Neural cell (in vitro differentiated cells): Measurements from ENCODE around the gene ANKZF1. TPM values are rescaled to one million over a fixed set of nuclear protein-coding genes. Genes with fewer than 3 reads are reported as not detected.

Experiments
- H2AFZ ChIP-seq: fragments of 200-600, 300-800 bp; sonication (generic), shearing (Covaris generic); 2 replicates; pipeline ENCODE4 v1.6.0; 2014; ENCODE audit warnings: low read depth, mild to moderate bottlenecking, antibody characterized with exemption, low read length, moderate library complexity
- H3F3A ChIP-seq: fragments of 200-600 bp; shearing (Covaris generic); 2 replicates; pipeline ENCODE4 v1.6.1; 2016; ENCODE audit warnings: mild to moderate bottlenecking, moderate library complexity, mixed read lengths, antibody characterized with exemption, low read length; ENCODE audit not compliant: insufficient read depth, poor library complexity, severe bottlenecking
- H3K27ac ChIP-seq: fragments of 200-600, 300-800 bp; sonication (generic), shearing (Covaris generic); 2 replicates; pipeline ENCODE4 v1.5.1; 2014; ENCODE audit warnings: mild to moderate bottlenecking, low read length, moderate library complexity
- H3K27me3 ChIP-seq: fragments of 300-800, 200-600 bp; sonication (generic), shearing (Covaris generic); 2 replicates; pipeline ENCODE4 v1.6.0; 2014; ENCODE audit warnings: mild to moderate bottlenecking, low read depth, low read length, moderate library complexity; ENCODE audit not compliant: insufficient read depth
- H3K36me3 ChIP-seq: fragments of 300-800, 200-600 bp; sonication (generic), shearing (Covaris generic); 2 replicates; pipeline ENCODE4 v1.5.1; 2014; ENCODE audit warnings: mild to moderate bottlenecking, antibody characterized with exemption, low read length, moderate library complexity; ENCODE audit not compliant: insufficient read depth
- H3K4me2 ChIP-seq: fragments of 300-800, 200-600 bp; sonication (generic), shearing (Covaris generic); 2 replicates; pipeline ENCODE4 v1.6.0; 2014; ENCODE audit warnings: mild to moderate bottlenecking, low read length
- H3K4me3 ChIP-seq: fragments of 300-800, 200-600 bp; sonication (generic), shearing (Covaris generic); 2 replicates; pipeline ENCODE4 v1.5.1; 2014; ENCODE audit warnings: mild to moderate bottlenecking, low read length, moderate library complexity
- H3K79me2 ChIP-seq: fragments of 200-600 bp; shearing (Covaris generic); replicated peaks from 2 replicates; pipeline ENCODE4 v1.6.0; 2014; ENCODE audit warnings: mild to moderate bottlenecking, low read length, moderate library complexity; ENCODE audit not compliant: insufficient read depth
- H3K9ac ChIP-seq: fragments of 300-800, 200-600 bp; sonication (generic), shearing (Covaris generic); 2 replicates; pipeline ENCODE4 v1.6.1; 2016; ENCODE audit warnings: mild to moderate bottlenecking, low read length, mixed read lengths
- H3K9me2 ChIP-seq: fragments of 200-600 bp; shearing (Covaris generic); 2 replicates; pipeline ENCODE4 v1.6.1; 2016; ENCODE audit warnings: mild to moderate bottlenecking, low read length, mixed read lengths; ENCODE audit not compliant: insufficient read depth
- H3K9me3 ChIP-seq: fragments of 200-600, 300-800 bp; sonication (generic), shearing (Covaris generic); 2 replicates; pipeline ENCODE4 v1.6.1; 2016; ENCODE audit warnings: mild to moderate bottlenecking, mixed run types, low read length, moderate library complexity, mixed read lengths
- H4K20me1 ChIP-seq: fragments of 200-600 bp; shearing (Covaris generic); 2 replicates; pipeline ENCODE4 v1.6.1; 2016; ENCODE audit warnings: mild to moderate bottlenecking, mixed run types; ENCODE audit not compliant: insufficient read depth
- EP300 ChIP-seq: fragments of 450-650 bp; conservative IDR thresholded peaks from 2 replicates; pipeline ENCODE4 v1.6.1; 2014; ENCODE audit warnings: antibody characterized with exemption, mild to moderate bottlenecking, moderate library complexity; ENCODE audit not compliant: poor library complexity, severe bottlenecking
- EZH2 ChIP-seq: fragments of 200-600, 300-800 bp; shearing (Covaris generic), sonication (generic); IDR thresholded peaks from 2 replicates; pipeline ENCODE4 v1.6.1; 2014; ENCODE audit warnings: antibody characterized with exemption, low read length, borderline replicate concordance, mild to moderate bottlenecking; ENCODE audit not compliant: insufficient read depth, poor library complexity, severe bottlenecking
- MXI1 ChIP-seq: fragments of 450-650 bp; conservative IDR thresholded peaks from 2 replicates; pipeline ENCODE4 v1.6.1; 2014; ENCODE audit warnings: antibody characterized with exemption, mild to moderate bottlenecking; ENCODE audit not compliant: poor library complexity, severe bottlenecking
- POLR2AphosphoS5 ChIP-seq: IDR thresholded peaks from 2 replicates; pipeline ENCODE4 v1.6.1; 2012
- RAD21 ChIP-seq: fragments of 450-650 bp; conservative IDR thresholded peaks from 2 replicates; pipeline ENCODE4 v1.6.1; 2014; ENCODE audit warnings: antibody characterized with exemption, mild to moderate bottlenecking, moderate library complexity
- SMC3 ChIP-seq: fragments of 450-650 bp; conservative IDR thresholded peaks from 2 replicates; pipeline ENCODE4 v1.6.1; 2014; ENCODE audit warnings: antibody characterized with exemption, mild to moderate bottlenecking, moderate library complexity; ENCODE audit not compliant: poor library complexity
- TAF1 ChIP-seq: IDR thresholded peaks from 2 replicates; pipeline ENCODE4 v1.6.1; 2012; ENCODE audit warnings: low read depth
- polyA plus RNA-seq: library from polyadenylated mRNA; depleted of rRNA; stranded (reverse); fragments of >200 nt; gene quantifications from 2 replicates; pipeline ENCODE4 v1.2.3, GENCODE V29; 2014
- TF ChIP-seq, protein P1 (sequence below): IDR thresholded peaks from 2 replicates; pipeline ENCODE4 v1.6.1; 2012; ENCODE audit warnings: borderline replicate concordance
- TF ChIP-seq, protein P2 (sequence below): fragments of 450-650 bp; IDR thresholded peaks from 2 replicates; pipeline ENCODE4 v1.5.1; 2014; ENCODE audit warnings: antibody characterized with exemption, mild to moderate bottlenecking, moderate library complexity; ENCODE audit not compliant: poor library complexity, severe bottlenecking

ANKZF1 gene
- polyA plus RNA-seq, 1 donor from 2014 or later: 185 TPM

DNA sequence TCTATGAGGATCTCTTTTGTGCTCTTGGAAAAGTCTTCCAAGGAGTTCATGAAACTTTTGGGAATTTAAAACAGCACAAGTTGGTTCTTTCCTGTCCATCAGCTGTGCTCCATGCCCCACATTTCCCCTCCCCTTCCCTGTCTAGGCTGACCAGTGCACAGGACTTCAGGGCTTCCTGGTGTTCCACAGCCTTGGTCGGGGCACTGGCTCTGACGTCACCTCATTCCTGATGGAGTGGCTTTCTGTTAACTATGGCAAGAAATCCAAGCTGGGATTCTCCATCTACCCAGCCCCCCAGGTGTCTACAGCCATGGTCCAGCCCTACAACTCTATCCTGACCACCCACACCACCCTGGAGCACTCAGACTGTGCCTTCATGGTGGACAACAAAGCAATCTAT, 41.4 kb downstream of the ANKZF1 start:
- Histone ChIP-seq H3K4me2 (no peak overlapping the region), H4K20me1 (no peaks in the 10 kb centered on the region), H3K27me3 (peaks cover 11% of the 10 kb centered on the region), H3F3A (no peaks in the 10 kb centered on the region), H3K9ac (no peak overlapping the region), H3K79me2 (no peaks in the 10 kb centered on the region), H3K36me3 (no peaks in the 10 kb centered on the region), H3K27ac (no peak overlapping the region), H3K9me3 (no peaks in the 10 kb centered on the region), H3K4me3 (no peak overlapping the region), H2AFZ (no peak overlapping the region), H3K9me2 (no peaks in the 10 kb centered on the region)
- TF ChIP-seq, protein P1, sequence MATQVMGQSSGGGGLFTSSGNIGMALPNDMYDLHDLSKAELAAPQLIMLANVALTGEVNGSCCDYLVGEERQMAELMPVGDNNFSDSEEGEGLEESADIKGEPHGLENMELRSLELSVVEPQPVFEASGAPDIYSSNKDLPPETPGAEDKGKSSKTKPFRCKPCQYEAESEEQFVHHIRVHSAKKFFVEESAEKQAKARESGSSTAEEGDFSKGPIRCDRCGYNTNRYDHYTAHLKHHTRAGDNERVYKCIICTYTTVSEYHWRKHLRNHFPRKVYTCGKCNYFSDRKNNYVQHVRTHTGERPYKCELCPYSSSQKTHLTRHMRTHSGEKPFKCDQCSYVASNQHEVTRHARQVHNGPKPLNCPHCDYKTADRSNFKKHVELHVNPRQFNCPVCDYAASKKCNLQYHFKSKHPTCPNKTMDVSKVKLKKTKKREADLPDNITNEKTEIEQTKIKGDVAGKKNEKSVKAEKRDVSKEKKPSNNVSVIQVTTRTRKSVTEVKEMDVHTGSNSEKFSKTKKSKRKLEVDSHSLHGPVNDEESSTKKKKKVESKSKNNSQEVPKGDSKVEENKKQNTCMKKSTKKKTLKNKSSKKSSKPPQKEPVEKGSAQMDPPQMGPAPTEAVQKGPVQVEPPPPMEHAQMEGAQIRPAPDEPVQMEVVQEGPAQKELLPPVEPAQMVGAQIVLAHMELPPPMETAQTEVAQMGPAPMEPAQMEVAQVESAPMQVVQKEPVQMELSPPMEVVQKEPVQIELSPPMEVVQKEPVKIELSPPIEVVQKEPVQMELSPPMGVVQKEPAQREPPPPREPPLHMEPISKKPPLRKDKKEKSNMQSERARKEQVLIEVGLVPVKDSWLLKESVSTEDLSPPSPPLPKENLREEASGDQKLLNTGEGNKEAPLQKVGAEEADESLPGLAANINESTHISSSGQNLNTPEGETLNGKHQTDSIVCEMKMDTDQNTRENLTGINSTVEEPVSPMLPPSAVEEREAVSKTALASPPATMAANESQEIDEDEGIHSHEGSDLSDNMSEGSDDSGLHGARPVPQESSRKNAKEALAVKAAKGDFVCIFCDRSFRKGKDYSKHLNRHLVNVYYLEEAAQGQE: no peak
- TF ChIP-seq MXI1 (no peak), EP300 (no peak), POLR2AphosphoS5 (no peak), TAF1 (no peak), EZH2 (no peak)

DNA sequence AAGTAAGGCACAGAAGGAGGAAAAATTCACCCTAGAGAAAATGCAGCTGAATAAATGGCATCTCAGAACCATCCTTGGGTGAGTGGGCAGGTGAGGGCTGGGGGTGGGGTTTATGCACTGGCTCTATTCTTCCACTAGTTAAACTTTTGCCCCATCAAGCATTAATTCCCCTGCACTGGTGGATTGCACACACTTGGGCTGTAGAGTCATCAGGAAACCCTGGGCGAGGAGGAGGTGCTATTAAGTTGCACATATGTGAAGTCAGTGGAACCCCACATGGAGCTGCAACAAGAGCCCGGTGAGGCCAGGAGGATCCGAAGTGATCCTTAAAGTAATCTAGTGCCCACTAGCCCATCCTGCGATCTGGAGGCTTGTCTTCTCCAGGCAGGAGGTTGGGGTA, 42.8 kb downstream of the ANKZF1 start:
- Histone ChIP-seq H3F3A (no peaks in the 10 kb centered on the region), H3K4me3 (no peak overlapping the region), H3K9me2 (no peaks in the 10 kb centered on the region), H3K9me3 (no peaks in the 10 kb centered on the region), H3K4me2 (no peak overlapping the region), H4K20me1 (no peaks in the 10 kb centered on the region), H3K9ac (no peak overlapping the region), H3K79me2 (no peaks in the 10 kb centered on the region), H3K27me3 (peaks cover 11% of the 10 kb centered on the region), H3K27ac (no peak overlapping the region), H3K36me3 (no peaks in the 10 kb centered on the region), H2AFZ (no peak overlapping the region)
- no peak for TF ChIP-seq EZH2
- TF ChIP-seq EP300: no peak
- TF ChIP-seq POLR2AphosphoS5: no peak
- TF ChIP-seq, protein P1: no peak
- TF ChIP-seq, protein P2, sequence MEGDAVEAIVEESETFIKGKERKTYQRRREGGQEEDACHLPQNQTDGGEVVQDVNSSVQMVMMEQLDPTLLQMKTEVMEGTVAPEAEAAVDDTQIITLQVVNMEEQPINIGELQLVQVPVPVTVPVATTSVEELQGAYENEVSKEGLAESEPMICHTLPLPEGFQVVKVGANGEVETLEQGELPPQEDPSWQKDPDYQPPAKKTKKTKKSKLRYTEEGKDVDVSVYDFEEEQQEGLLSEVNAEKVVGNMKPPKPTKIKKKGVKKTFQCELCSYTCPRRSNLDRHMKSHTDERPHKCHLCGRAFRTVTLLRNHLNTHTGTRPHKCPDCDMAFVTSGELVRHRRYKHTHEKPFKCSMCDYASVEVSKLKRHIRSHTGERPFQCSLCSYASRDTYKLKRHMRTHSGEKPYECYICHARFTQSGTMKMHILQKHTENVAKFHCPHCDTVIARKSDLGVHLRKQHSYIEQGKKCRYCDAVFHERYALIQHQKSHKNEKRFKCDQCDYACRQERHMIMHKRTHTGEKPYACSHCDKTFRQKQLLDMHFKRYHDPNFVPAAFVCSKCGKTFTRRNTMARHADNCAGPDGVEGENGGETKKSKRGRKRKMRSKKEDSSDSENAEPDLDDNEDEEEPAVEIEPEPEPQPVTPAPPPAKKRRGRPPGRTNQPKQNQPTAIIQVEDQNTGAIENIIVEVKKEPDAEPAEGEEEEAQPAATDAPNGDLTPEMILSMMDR: no peak
- no peak for TF ChIP-seq RAD21
- no peak for TF ChIP-seq SMC3
- no peak for TF ChIP-seq MXI1
- TF ChIP-seq TAF1: no peak
